Loucy (cell line): ENCODE data around the gene GSTT2B.
"Not testable (repeated sequence)": the region's sequence is repeated elsewhere in the genome, so short reads cannot be mapped to it uniquely, and the experiment has no call there.

ENCODE experiments used
- H2AFZ ChIP-seq: fragments of 200-600 bp; sonication (generic); 2 replicates; pipeline ENCODE4 v1.6.0; 2016; ENCODE audit warnings: antibody characterized with exemption, mild to moderate bottlenecking, low read length, moderate library complexity
- H3F3A ChIP-seq: fragments of 200-600 bp; 2 replicates; pipeline ENCODE4 v1.6.0; 2016; ENCODE audit warnings: antibody characterized with exemption, low read depth, mild to moderate bottlenecking
- H3K27me3 ChIP-seq: fragments of 200-600 bp; sonication (generic); 2 replicates; pipeline ENCODE4 v1.6.1; 2014; ENCODE audit warnings: low read length, mild to moderate bottlenecking; ENCODE audit not compliant: insufficient read depth, poor library complexity, severe bottlenecking
- H3K36me3 ChIP-seq: fragments of 200-600 bp; sonication (generic); 2 replicates; pipeline ENCODE4 v1.6.1; 2016; ENCODE audit warnings: low read length; ENCODE audit not compliant: insufficient read depth
- H3K4me1 ChIP-seq: fragments of 200-600 bp; sonication (generic); 2 replicates; pipeline ENCODE4 v1.5.1; 2014; ENCODE audit warnings: low read length, mild to moderate bottlenecking; ENCODE audit not compliant: insufficient read depth, poor library complexity, severe bottlenecking
- H3K4me2 ChIP-seq: fragments of 200-600 bp; sonication (generic); 2 replicates; pipeline ENCODE4 v1.6.0; 2014; ENCODE audit warnings: antibody characterized with exemption, low read length, low read depth, mild to moderate bottlenecking; ENCODE audit not compliant: poor library complexity, severe bottlenecking
- H3K4me3 ChIP-seq: fragments of 200-600 bp; sonication (generic); 2 replicates; pipeline ENCODE4 v1.5.1; 2014; ENCODE audit warnings: low read length, mild to moderate bottlenecking, mixed read lengths; ENCODE audit not compliant: poor library complexity, severe bottlenecking
- H3K79me2 ChIP-seq: fragments of 200-600 bp; sonication (generic); 2 replicates; pipeline ENCODE4 v1.6.1; 2014; ENCODE audit warnings: low read length; ENCODE audit not compliant: insufficient read depth
- H3K9ac ChIP-seq: fragments of 200-600 bp; sonication (generic); 2 replicates; pipeline ENCODE4 v1.6.0; 2014; ENCODE audit warnings: mild to moderate bottlenecking, low read depth, low read length, moderate library complexity; ENCODE audit not compliant: poor library complexity, severe bottlenecking
- H3K9me2 ChIP-seq: fragments of 200-600 bp; sonication (generic); replicated peaks from 2 replicates; pipeline ENCODE4 v1.6.1; 2016; ENCODE audit warnings: low read depth, low read length, mixed read lengths
- H3K9me3 ChIP-seq: fragments of 200-600 bp; sonication (generic); 2 replicates; pipeline ENCODE4 v1.6.1; 2014; ENCODE audit warnings: mild to moderate bottlenecking, antibody characterized with exemption, low read length, low read depth; ENCODE audit not compliant: insufficient read depth
- H4K20me1 ChIP-seq: fragments of 200-600 bp; sonication (generic); 2 replicates; pipeline ENCODE4 v1.6.0; 2014; ENCODE audit warnings: antibody characterized with exemption, low read length, mild to moderate bottlenecking; ENCODE audit not compliant: insufficient read depth, poor library complexity, severe bottlenecking
- EZH2phosphoT487 ChIP-seq: fragments of 200-600 bp; IDR thresholded peaks from 2 replicates; pipeline ENCODE4 v1.6.1; 2018; ENCODE audit warnings: antibody characterized with exemption, mild to moderate bottlenecking, moderate library complexity, borderline replicate concordance
- TF ChIP-seq, protein P1 (sequence below): fragments of 200-600 bp; sonication (generic); conservative IDR thresholded peaks from 2 replicates; pipeline ENCODE4 v1.5.1; 2014; ENCODE audit warnings: mild to moderate bottlenecking, antibody characterized with exemption, low read length

GSTT2B gene

DNA sequence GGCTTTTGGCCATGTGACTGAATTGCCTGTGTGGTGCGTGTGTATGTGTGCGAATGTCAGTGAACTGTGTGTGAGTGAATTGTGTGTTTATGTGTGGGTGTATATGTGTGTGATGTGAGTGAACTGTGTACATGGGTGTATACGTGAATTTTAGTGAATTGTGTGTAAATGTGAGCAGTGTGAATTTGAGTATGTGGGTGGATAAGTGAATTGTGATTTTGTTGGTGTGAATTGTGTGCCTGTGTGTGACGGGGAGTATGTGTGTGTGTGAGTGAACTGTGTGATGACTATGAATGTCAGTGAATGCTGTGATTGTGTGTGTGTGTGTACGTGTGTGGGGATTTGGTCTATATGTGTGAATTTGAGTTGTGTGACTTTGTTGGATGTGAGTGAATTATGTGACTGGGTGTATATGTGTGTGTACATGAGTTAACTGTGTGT lies 9.2 kb upstream of the GSTT2B start:
- Histone ChIP-seq H4K20me1 (peaks cover 14% of the 10 kb centered on the region), H3K9me3 (no peaks in the 10 kb centered on the region), H3K36me3 (peaks cover 28% of the 10 kb centered on the region; the same call in 1 of the 2 replicates), H3K79me2 (peaks cover 32% of the 10 kb centered on the region), H3F3A (no peaks in the 10 kb centered on the region), H3K4me3 (peak overlapping the region; percentile 43), H3K27me3 (no peaks in the 10 kb centered on the region), H3K9ac (peak overlapping the region; percentile 20), H2AFZ (no peak overlapping the region), H3K4me2 (peak overlapping the region; percentile 57), H3K4me1 (peaks cover 12% of the 10 kb centered on the region), H3K9me2 (no peaks in the 10 kb centered on the region)
- no peak for TF ChIP-seq EZH2phosphoT487
- TF ChIP-seq, protein P1, sequence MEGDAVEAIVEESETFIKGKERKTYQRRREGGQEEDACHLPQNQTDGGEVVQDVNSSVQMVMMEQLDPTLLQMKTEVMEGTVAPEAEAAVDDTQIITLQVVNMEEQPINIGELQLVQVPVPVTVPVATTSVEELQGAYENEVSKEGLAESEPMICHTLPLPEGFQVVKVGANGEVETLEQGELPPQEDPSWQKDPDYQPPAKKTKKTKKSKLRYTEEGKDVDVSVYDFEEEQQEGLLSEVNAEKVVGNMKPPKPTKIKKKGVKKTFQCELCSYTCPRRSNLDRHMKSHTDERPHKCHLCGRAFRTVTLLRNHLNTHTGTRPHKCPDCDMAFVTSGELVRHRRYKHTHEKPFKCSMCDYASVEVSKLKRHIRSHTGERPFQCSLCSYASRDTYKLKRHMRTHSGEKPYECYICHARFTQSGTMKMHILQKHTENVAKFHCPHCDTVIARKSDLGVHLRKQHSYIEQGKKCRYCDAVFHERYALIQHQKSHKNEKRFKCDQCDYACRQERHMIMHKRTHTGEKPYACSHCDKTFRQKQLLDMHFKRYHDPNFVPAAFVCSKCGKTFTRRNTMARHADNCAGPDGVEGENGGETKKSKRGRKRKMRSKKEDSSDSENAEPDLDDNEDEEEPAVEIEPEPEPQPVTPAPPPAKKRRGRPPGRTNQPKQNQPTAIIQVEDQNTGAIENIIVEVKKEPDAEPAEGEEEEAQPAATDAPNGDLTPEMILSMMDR, result no peak

DNA sequence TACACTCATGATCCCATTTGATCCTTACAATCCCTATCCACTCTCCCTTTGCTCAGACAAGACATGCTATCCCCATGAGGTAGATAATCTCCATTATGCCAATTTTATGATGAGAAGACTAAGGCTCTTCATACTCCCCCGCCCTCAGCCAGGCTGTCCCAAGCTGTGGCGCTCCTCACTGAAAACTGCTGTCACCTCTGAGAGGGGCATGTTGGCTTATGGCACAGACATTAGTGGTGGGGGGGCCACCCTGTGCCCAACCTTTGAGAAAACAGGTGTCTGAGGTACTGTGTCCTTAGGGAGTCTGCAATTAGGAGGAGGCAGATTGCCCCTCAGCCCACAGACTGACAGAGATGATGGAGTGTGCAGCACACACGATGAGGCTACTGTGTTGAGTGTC lies 8.1 kb upstream of the GSTT2B start:
- H3K36me3 ChIP-seq, result peaks cover 28% of the 10 kb centered on the region; the same call in 1 of the 2 replicates
- H3K9me3 ChIP-seq, result no peaks in the 10 kb centered on the region
- no peaks in the 10 kb centered on the region for H3K9me2 ChIP-seq
- no peaks in the 10 kb centered on the region for H3K27me3 ChIP-seq
- H3F3A ChIP-seq, result no peaks in the 10 kb centered on the region
- H3K4me2 ChIP-seq, result peak overlapping the region; percentile 57
- H4K20me1 ChIP-seq, result peaks cover 14% of the 10 kb centered on the region
- no peak overlapping the region for H2AFZ ChIP-seq
- no peak overlapping the region for H3K9ac ChIP-seq
- H3K4me3 ChIP-seq, result peak overlapping the region; percentile 43
- TF ChIP-seq EZH2phosphoT487, result no peak
- TF ChIP-seq, protein P1, result no peak
- peaks cover 12% of the 10 kb centered on the region for H3K4me1 ChIP-seq
- H3K79me2 ChIP-seq, result peaks cover 32% of the 10 kb centered on the region

DNA sequence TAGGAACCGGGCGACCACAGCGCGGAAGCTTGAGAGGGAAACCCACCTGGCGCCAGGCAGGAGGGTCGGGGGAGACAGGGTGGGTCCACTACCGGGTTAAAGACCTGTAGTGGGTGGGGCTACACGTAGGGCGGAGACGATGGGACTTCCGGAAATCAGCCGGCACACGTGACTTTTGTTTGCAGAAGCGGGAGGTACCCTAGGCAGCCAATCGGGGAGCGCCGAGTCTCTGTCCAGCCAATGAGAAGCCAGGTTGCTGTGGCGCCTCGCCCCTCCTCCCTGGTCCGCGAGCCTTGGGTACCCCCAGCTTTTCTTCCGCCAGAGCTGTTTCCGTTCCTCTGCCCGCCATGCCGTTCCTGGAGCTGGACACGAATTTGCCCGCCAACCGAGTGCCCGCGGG lies 5.6 kb upstream of the GSTT2B start, which contains the start of gene DDTL:
TSS of gene DDTL (plus strand) at position 321 of the 400 bp plus-strand sequence. CDS start at position 348, 27 bp downstream.
- Histone ChIP-seq H3K4me1 (peaks cover 12% of the 10 kb centered on the region), H3K36me3 (peaks cover 25% of the 10 kb centered on the region; the same call in 1 of the 2 replicates), H3K79me2 (peaks cover 27% of the 10 kb centered on the region), H4K20me1 (peaks cover 14% of the 10 kb centered on the region)
- H3K4me3 ChIP-seq, H3K27me3 ChIP-seq, H3K9me3 ChIP-seq, H3K4me2 ChIP-seq, H3K9ac ChIP-seq, H3K9me2 ChIP-seq, H3F3A ChIP-seq, H2AFZ ChIP-seq: not testable (repeated sequence)

DNA sequence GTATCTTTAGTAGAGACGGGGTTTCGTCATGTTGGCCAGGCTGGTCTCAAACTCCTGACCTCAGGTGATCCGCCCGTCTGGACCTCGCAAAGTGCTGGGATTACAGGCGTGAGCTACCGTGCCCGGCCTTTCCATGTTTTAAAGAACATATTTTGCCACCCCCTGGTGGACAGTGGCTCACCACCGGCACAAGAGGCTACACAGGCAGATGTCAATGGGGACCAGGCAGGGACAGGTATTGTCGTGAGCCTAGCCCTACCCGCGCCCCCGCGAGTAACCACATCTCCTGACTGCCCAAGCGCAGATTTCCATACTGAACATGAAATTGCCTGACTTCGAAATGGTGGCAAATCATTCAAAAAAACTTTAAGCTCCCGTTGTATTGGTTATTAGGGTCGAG lies 5.1 kb upstream of the GSTT2B start:
- Histone ChIP-seq H3K36me3 (peaks cover 20% of the 10 kb centered on the region; the same call in 1 of the 2 replicates), H3K79me2 (peaks cover 22% of the 10 kb centered on the region), H3K4me1 (peaks cover 12% of the 10 kb centered on the region), H4K20me1 (peaks cover 14% of the 10 kb centered on the region)
- not testable (repeated sequence) for H3F3A ChIP-seq, H3K4me3 ChIP-seq, H3K4me2 ChIP-seq, H3K9me3 ChIP-seq, H3K9me2 ChIP-seq, H3K9ac ChIP-seq, H3K27me3 ChIP-seq, H2AFZ ChIP-seq
